MM.1S (cell line): ENCODE data around the gene HEATR5A.

Source experiments
- DNase-seq: peaks from one replicate; pipeline ENCODE4 v3.0.0-alpha.2; 2015
- H2AFZ ChIP-seq: fragments of 300-600 bp; sonication (generic); 2 replicates; pipeline ENCODE4 v1.6.0; 2016; ENCODE audit warnings: antibody characterized with exemption, low read length
- H3F3A ChIP-seq: fragments of 300-600 bp; sonication (generic); 2 replicates; pipeline ENCODE4 v1.6.1; 2016; ENCODE audit warnings: mild to moderate bottlenecking, antibody characterized with exemption, low read length, moderate library complexity, mixed read lengths; ENCODE audit not compliant: insufficient read depth
- H3K27ac ChIP-seq: fragments of 300-600 bp; sonication (generic); 2 replicates; pipeline ENCODE4 v1.5.1; 2016; ENCODE audit warnings: mild to moderate bottlenecking, low read length
- H3K27me3 ChIP-seq: fragments of 300-600 bp; sonication (generic); replicated peaks from 2 replicates; pipeline ENCODE4 v1.6.0; 2016; ENCODE audit warnings: low read length; ENCODE audit not compliant: insufficient read depth
- H3K36me3 ChIP-seq: fragments of 300-600 bp; sonication (generic); replicated peaks from 2 replicates; pipeline ENCODE4 v1.6.1; 2016; ENCODE audit warnings: mild to moderate bottlenecking, low read length, mixed read lengths; ENCODE audit not compliant: insufficient read depth
- H3K4me1 ChIP-seq: fragments of 300-600 bp; sonication (generic); 2 replicates; pipeline ENCODE4 v1.6.1; 2016; ENCODE audit warnings: low read length, mixed read lengths
- H3K4me2 ChIP-seq: fragments of 300-600 bp; sonication (generic); 2 replicates; pipeline ENCODE4 v1.6.0; 2016; ENCODE audit warnings: low read depth, low read length
- H3K4me3 ChIP-seq: fragments of 300-600 bp; sonication (generic); 2 replicates; pipeline ENCODE4 v1.5.1; 2016; ENCODE audit warnings: low read length, mixed read lengths
- H3K79me2 ChIP-seq: fragments of 300-600 bp; sonication (generic); 2 replicates; pipeline ENCODE4 v1.6.1; 2016; ENCODE audit warnings: mixed run types, low read length, mixed read lengths
- H3K9ac ChIP-seq: fragments of 300-600 bp; sonication (generic); 2 replicates; pipeline ENCODE4 v1.6.1; 2016; ENCODE audit warnings: low read length, mixed read lengths
- H3K9me2 ChIP-seq: fragments of 300-600 bp; sonication (generic); replicated peaks from 2 replicates; pipeline ENCODE4 v1.6.1; 2016; ENCODE audit warnings: mild to moderate bottlenecking, low read length, mixed read lengths; ENCODE audit not compliant: insufficient read depth
- H3K9me3 ChIP-seq: fragments of 300-600 bp; sonication (generic); replicated peaks from 2 replicates; pipeline ENCODE4 v1.6.1; 2016; ENCODE audit warnings: mild to moderate bottlenecking, low read length, mixed read lengths; ENCODE audit not compliant: insufficient read depth
- H4K20me1 ChIP-seq: fragments of 300-600 bp; sonication (generic); 2 replicates; pipeline ENCODE4 v1.6.1; 2016; ENCODE audit warnings: mild to moderate bottlenecking, low read length, moderate library complexity, mixed read lengths; ENCODE audit not compliant: insufficient read depth
- EZH2 ChIP-seq: fragments of 300-600 bp; sonication (generic); optimal IDR thresholded peaks from 2 replicates; pipeline ENCODE3; 2017; ENCODE audit warnings: low read depth, mild to moderate bottlenecking, antibody characterized with exemption, low read length, mixed read lengths
- EZH2phosphoT487 ChIP-seq: fragments of 300-600 bp; sonication (generic); IDR thresholded peaks from 2 replicates; pipeline ENCODE4 v1.6.1; 2018; ENCODE audit warnings: antibody characterized with exemption, low read length
- TF ChIP-seq, protein P1 (sequence below): fragments of 300-600 bp; sonication (generic); IDR thresholded peaks from 2 replicates; pipeline ENCODE4 v1.5.1; 2016; ENCODE audit warnings: antibody characterized with exemption, low read length, mixed read lengths

HEATR5A gene

DNA sequence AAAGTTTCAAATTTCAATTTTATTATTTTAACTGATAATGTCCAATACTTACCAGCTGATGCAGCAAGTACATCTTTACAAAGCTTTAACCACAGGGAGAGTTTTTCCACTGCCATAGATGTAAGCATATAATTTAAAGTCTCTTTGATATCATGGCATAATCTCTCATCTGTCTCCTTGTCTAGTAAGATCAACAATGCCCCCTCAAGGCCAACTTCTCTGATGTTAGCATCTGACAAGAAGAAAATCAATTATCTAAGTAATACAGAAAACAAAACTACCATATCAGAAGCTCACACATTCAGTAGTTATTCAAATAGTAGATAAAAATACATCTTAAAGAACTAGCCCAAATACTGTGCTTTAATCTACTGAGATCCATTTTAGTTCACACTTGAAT, 94.2 kb downstream of the HEATR5A start:
- H3K79me2 ChIP-seq = no peaks in the 10 kb centered on the region
- H3K4me3 ChIP-seq = no peak overlapping the region
- H3K36me3 ChIP-seq = no peaks in the 10 kb centered on the region
- no peak overlapping the region for H3K27ac ChIP-seq
- H3K4me2 ChIP-seq = no peak overlapping the region
- no peak overlapping the region for H3K9ac ChIP-seq
- no peaks in the 10 kb centered on the region for H3K27me3 ChIP-seq
- H3F3A ChIP-seq = no peaks in the 10 kb centered on the region
- H4K20me1 ChIP-seq = no peaks in the 10 kb centered on the region
- DNase-seq = no peak
- H3K9me3 ChIP-seq = no peaks in the 10 kb centered on the region
- TF ChIP-seq EZH2 (no peak), EZH2phosphoT487 (no peak)
- TF ChIP-seq, protein P1, sequence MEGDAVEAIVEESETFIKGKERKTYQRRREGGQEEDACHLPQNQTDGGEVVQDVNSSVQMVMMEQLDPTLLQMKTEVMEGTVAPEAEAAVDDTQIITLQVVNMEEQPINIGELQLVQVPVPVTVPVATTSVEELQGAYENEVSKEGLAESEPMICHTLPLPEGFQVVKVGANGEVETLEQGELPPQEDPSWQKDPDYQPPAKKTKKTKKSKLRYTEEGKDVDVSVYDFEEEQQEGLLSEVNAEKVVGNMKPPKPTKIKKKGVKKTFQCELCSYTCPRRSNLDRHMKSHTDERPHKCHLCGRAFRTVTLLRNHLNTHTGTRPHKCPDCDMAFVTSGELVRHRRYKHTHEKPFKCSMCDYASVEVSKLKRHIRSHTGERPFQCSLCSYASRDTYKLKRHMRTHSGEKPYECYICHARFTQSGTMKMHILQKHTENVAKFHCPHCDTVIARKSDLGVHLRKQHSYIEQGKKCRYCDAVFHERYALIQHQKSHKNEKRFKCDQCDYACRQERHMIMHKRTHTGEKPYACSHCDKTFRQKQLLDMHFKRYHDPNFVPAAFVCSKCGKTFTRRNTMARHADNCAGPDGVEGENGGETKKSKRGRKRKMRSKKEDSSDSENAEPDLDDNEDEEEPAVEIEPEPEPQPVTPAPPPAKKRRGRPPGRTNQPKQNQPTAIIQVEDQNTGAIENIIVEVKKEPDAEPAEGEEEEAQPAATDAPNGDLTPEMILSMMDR = no peak
- no peaks in the 10 kb centered on the region for H3K4me1 ChIP-seq
- H2AFZ ChIP-seq = no peak overlapping the region
- no peaks in the 10 kb centered on the region for H3K9me2 ChIP-seq

DNA sequence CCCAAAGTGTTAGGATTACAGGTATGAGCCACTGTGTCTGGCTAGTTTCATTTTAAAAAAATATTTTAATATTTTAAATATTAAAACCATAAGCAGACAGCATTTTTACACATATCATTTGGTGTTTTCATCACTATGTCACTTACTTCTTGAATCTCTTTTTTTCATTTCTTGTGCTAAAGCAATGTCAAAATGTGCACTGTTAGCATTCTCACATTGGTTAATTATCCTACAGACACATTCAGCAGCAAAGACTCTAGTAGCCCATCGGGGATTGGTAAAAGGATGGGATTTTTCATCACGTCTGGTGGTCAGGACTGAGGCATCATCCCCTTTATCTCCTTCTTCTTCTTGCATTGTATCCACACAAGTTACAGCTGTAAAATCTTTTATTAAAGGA, 96.9 kb downstream of the HEATR5A start:
- Histone ChIP-seq H3K27ac (no peak overlapping the region), H3K9me3 (no peaks in the 10 kb centered on the region), H3K27me3 (no peaks in the 10 kb centered on the region), H3F3A (no peaks in the 10 kb centered on the region), H2AFZ (no peak overlapping the region), H3K4me1 (no peaks in the 10 kb centered on the region), H3K36me3 (no peaks in the 10 kb centered on the region), H3K9ac (no peak overlapping the region), H3K4me3 (no peak overlapping the region), H3K79me2 (no peaks in the 10 kb centered on the region), H3K9me2 (no peaks in the 10 kb centered on the region), H3K4me2 (no peak overlapping the region), H4K20me1 (no peaks in the 10 kb centered on the region)
- TF ChIP-seq EZH2phosphoT487 = no peak
- TF ChIP-seq EZH2 = no peak
- TF ChIP-seq, protein P1 = no peak
- no peak for DNase-seq

DNA sequence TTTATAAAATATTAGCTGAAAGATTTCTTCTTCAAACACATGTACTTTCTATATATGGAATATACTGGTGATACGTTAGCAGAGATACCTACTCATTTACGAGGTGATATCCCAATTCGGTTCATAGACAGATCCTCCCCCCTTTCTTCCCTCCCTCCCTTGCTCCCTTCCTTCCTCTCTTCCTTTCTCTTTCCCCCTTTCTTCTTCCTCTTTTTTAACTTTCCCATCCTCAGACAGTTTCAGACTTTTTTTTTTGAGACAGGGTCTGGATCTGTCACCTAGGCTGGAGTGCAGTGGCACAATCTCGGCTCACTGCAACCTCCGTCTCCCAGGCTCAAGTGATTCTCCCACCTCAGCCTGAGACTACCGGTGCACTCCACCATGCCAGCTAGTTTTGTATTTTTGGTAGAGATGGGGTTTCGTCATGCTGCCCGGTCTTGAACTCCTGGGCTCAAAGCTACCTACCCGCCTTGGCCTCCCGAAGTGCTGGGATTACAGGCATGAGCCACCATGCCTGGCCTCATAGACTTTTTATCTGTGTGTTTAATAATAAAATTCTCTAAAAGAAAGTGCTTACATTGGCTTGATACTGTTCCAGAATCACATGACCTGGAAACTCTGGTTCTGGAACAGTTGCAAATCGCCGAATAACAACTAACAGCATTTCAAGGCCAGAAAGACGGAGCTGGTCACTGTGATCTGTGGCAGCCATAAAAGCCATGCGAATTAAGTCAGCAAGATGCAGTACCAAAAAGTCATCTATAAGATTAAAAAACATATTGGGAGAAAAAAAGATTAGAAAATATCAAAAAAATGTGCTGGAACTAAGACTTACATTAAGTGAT, 99.2 kb downstream of the HEATR5A start:
- Histone ChIP-seq H3K27ac (no peak overlapping the region), H3F3A (no peaks in the 10 kb centered on the region), H2AFZ (no peak overlapping the region), H3K79me2 (no peaks in the 10 kb centered on the region), H3K27me3 (no peaks in the 10 kb centered on the region), H3K9me2 (no peaks in the 10 kb centered on the region), H3K4me2 (no peak overlapping the region), H3K4me1 (no peaks in the 10 kb centered on the region), H3K9me3 (no peaks in the 10 kb centered on the region), H3K4me3 (no peak overlapping the region), H3K36me3 (no peaks in the 10 kb centered on the region), H3K9ac (no peak overlapping the region), H4K20me1 (no peaks in the 10 kb centered on the region)
- TF ChIP-seq, protein P1 = no peak
- TF ChIP-seq EZH2phosphoT487 (no peak), EZH2 (no peak)
- no peak for DNase-seq
